Trophoblast cell (in vitro differentiated cells and primary cell): Measurements from ENCODE around the gene LSM6.

Experiments used
- DNase-seq, 2 donors: peaks; one replicate each; pipeline ENCODE4 v3.0.0-alpha.2; 2016
- H2AFZ ChIP-seq: 2 replicates; pipeline ENCODE4 v1.6.1; 2013; ENCODE audit warnings: low read length, moderate library complexity, mild to moderate bottlenecking; ENCODE audit not compliant: insufficient read depth, poor library complexity
- H2AK5ac ChIP-seq: 2 replicates; pipeline ENCODE4 v1.6.1; 2013; ENCODE audit warnings: mild to moderate bottlenecking, low read length
- H2BK120ac ChIP-seq: 2 replicates; pipeline ENCODE4 v1.6.1; 2013; ENCODE audit warnings: low read length, mild to moderate bottlenecking, moderate library complexity; ENCODE audit not compliant: insufficient read depth, poor library complexity
- H2BK12ac ChIP-seq: 2 replicates; pipeline ENCODE4 v1.6.1; 2013; ENCODE audit warnings: mild to moderate bottlenecking, low read length, moderate library complexity
- H2BK5ac ChIP-seq: 2 replicates; pipeline ENCODE4 v1.6.1; 2013; ENCODE audit warnings: low read length, low read depth, moderate library complexity, mild to moderate bottlenecking; ENCODE audit not compliant: poor library complexity
- H3K14ac ChIP-seq: 2 replicates; pipeline ENCODE4 v1.6.1; 2013; ENCODE audit warnings: mild to moderate bottlenecking, low read length
- H3K18ac ChIP-seq: 2 replicates; pipeline ENCODE4 v1.6.1; 2013; ENCODE audit warnings: mild to moderate bottlenecking, low read length
- H3K23ac ChIP-seq: 2 replicates; pipeline ENCODE4 v1.6.1; 2013; ENCODE audit warnings: low read length
- H3K27ac ChIP-seq: 2 replicates; pipeline ENCODE4 v1.5.1; 2013; ENCODE audit warnings: low read depth, mild to moderate bottlenecking, inconsistent platforms, low read length, moderate library complexity
- H3K27me3 ChIP-seq: 2 replicates; pipeline ENCODE4 v1.6.1; 2013; ENCODE audit warnings: inconsistent platforms, mild to moderate bottlenecking, low read length, moderate library complexity; ENCODE audit not compliant: insufficient read depth
- H3K36me3 ChIP-seq, 2 experiments: 1 replicate in 1 of 2; 2 replicates in 1 of 2; pipeline ENCODE4 v1.6.1; 2013; ENCODE audit warnings: low read length in 2 of 2, mild to moderate bottlenecking in 2 of 2, moderate library complexity in 1 of 2; ENCODE audit not compliant: insufficient read depth in 2 of 2, control insufficient read depth in 1 of 2
- H3K4ac ChIP-seq: 2 replicates; pipeline ENCODE4 v1.6.1; 2013; ENCODE audit warnings: low read depth, mild to moderate bottlenecking, low read length, moderate library complexity
- H3K4me1 ChIP-seq, 2 experiments: 1 replicate in 1 of 2; 2 replicates in 1 of 2; pipeline ENCODE4 v1.6.1; 2013; ENCODE audit warnings: low read length in 2 of 2, mild to moderate bottlenecking in 2 of 2, moderate library complexity in 1 of 2; ENCODE audit not compliant: insufficient read depth in 2 of 2, control insufficient read depth in 1 of 2
- H3K4me2 ChIP-seq: 2 replicates; pipeline ENCODE4 v1.6.1; 2013; ENCODE audit warnings: inconsistent platforms, mild to moderate bottlenecking, low read length, moderate library complexity
- H3K4me3 ChIP-seq: 2 replicates; pipeline ENCODE4 v1.5.1; 2013; ENCODE audit warnings: mild to moderate bottlenecking, low read depth, low read length, inconsistent platforms
- H3K79me1 ChIP-seq: one replicate; pipeline ENCODE4 v1.6.1; 2013; ENCODE audit warnings: low read length
- H3K79me2 ChIP-seq: 2 replicates; pipeline ENCODE4 v1.6.1; 2013; ENCODE audit warnings: low read length, mild to moderate bottlenecking; ENCODE audit not compliant: control insufficient read depth, insufficient read depth, poor library complexity
- H3K9ac ChIP-seq: 2 replicates; pipeline ENCODE4 v1.6.1; 2013; ENCODE audit warnings: mild to moderate bottlenecking, low read length
- H3K9me3 ChIP-seq: 2 replicates; pipeline ENCODE4 v1.6.1; 2013; ENCODE audit warnings: low read depth, mild to moderate bottlenecking, control low read depth, inconsistent platforms, low read length; ENCODE audit not compliant: insufficient read depth
- H4K12ac ChIP-seq: 2 replicates; pipeline ENCODE4 v1.6.1; 2013; ENCODE audit warnings: low read depth, mild to moderate bottlenecking, low read length, moderate library complexity
- H4K8ac ChIP-seq: 2 replicates; pipeline ENCODE4 v1.6.1; 2013; ENCODE audit warnings: low read depth, mild to moderate bottlenecking, low read length, moderate library complexity
- H4K91ac ChIP-seq: one replicate; pipeline ENCODE4 v1.6.1; 2013; ENCODE audit warnings: low read depth, mild to moderate bottlenecking, low read length, moderate library complexity
- WGBS: extraction: QIAGEN DNeasy Blood & Tissue Kit; methylation state at CpG from one replicate; pipeline ENCODE4 v1.1.7; 2013; ENCODE audit warnings: missing lambda C conversion rate; ENCODE audit not compliant: insufficient read length, insufficient coverage; ENCODE audit errors: extremely low coverage; 5-methylcytosine and 5-hydroxymethylcytosine counted together

The LSM6 gene

DNA sequence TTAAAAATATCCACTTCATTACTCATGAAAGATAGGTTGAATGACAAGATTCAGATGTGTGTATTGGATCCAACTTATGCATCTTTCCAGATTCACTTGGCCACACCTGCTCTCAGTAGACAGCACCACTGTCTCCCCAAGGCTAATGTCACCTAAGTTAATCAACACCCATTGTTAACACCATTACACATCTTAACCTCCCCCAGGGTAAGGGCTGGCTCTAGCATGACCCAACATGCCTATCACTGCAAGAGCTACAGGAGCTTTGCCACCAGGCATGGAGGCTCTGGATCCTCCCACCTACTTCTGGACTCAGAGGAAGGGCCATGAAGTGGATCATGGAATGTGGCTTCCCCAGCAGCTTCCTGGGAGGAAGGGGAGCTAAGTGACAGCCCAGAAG, 32.8 kb upstream of the LSM6 start:
- H3K4me1 ChIP-seq, result no peaks in the 10 kb centered on the region
- no peak overlapping the region for H3K4me2 ChIP-seq
- no peak overlapping the region for H3K18ac ChIP-seq
- no peaks in the 10 kb centered on the region for H3K9me3 ChIP-seq
- H2BK12ac ChIP-seq, result no peak overlapping the region
- no peak overlapping the region for H3K27ac ChIP-seq
- DNase-seq, result no peak
- H3K79me1 ChIP-seq, result no peaks in the 10 kb centered on the region
- H2BK120ac ChIP-seq, result no peak overlapping the region
- no peak overlapping the region for H3K23ac ChIP-seq
- no peak overlapping the region for H4K91ac ChIP-seq
- no peaks in the 10 kb centered on the region for H3K27me3 ChIP-seq
- no peak overlapping the region for H4K8ac ChIP-seq
- no peak overlapping the region for H3K4ac ChIP-seq
- no peak overlapping the region for H4K12ac ChIP-seq
- H2AFZ ChIP-seq, result no peak overlapping the region
- H3K79me2 ChIP-seq, result no peaks in the 10 kb centered on the region
- no peak overlapping the region for H2AK5ac ChIP-seq
- no peak overlapping the region for H3K14ac ChIP-seq
- no peak overlapping the region for H3K9ac ChIP-seq
- no peaks in the 10 kb centered on the region for H3K36me3 ChIP-seq
- H2BK5ac ChIP-seq, result no peak overlapping the region
- no peak overlapping the region for H3K4me3 ChIP-seq

DNA sequence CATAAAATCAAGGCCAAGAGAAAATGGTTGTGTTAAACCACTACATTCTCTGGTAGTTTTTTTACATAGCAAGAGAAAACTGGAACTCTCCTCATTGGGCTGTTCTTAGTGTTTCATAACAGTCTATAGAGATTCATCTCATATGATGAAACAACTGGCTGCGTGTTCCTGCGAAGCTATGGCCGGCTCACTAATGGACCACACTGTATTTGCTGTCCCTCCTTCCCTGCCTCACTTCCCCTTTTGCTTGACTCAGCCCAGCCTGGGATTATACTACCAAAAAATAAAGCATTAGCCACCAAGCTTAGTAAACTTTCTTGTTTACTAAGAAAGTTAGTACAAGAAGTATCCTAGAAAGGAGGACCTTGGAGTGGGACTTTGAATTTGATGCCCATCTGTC, 31.6 kb upstream of the LSM6 start:
- Histone ChIP-seq H3K4me1 (no peaks in the 10 kb centered on the region), H2AFZ (no peak overlapping the region), H4K12ac (no peak overlapping the region), H2AK5ac (no peak overlapping the region), H3K9me3 (no peaks in the 10 kb centered on the region), H3K79me1 (no peaks in the 10 kb centered on the region), H3K4ac (no peak overlapping the region), H3K23ac (no peak overlapping the region), H3K4me3 (no peak overlapping the region), H3K18ac (no peak overlapping the region), H3K14ac (no peak overlapping the region), H3K27me3 (no peaks in the 10 kb centered on the region), H2BK12ac (no peak overlapping the region), H3K36me3 (no peaks in the 10 kb centered on the region), H3K9ac (no peak overlapping the region), H4K8ac (no peak overlapping the region), H3K79me2 (no peaks in the 10 kb centered on the region), H2BK5ac (no peak overlapping the region), H3K27ac (no peak overlapping the region), H4K91ac (no peak overlapping the region), H3K4me2 (no peak overlapping the region), H2BK120ac (no peak overlapping the region)
- DNase-seq, result no peak
- no CpG with 5 or more reads among the region's 3 CpGs for WGBS

DNA sequence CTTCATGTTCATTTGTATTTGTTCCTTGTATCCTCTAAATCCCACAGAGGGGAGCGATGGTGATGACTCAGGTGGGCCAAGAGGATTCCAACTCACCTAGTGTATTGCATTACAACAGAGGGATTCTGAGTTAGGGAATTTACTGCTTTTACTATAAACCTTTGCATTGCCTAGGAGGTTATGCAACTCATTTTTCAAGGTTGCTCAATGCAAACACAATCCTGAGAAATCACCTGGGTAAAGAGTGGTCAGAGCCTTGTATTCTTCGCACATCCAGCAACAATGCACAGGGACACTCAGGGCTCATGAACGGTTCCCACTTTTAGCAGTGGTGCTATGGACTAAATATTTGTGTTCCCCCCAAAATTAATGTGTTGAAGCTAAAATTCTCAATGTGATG, 28.6 kb upstream of the LSM6 start:
- Histone ChIP-seq H2BK12ac (no peak overlapping the region), H3K79me2 (no peaks in the 10 kb centered on the region), H3K4ac (no peak overlapping the region), H3K9me3 (no peaks in the 10 kb centered on the region), H2AFZ (no peak overlapping the region), H3K18ac (no peak overlapping the region), H3K36me3 (no peaks in the 10 kb centered on the region), H3K4me2 (no peak overlapping the region), H3K4me1 (no peaks in the 10 kb centered on the region), H4K12ac (no peak overlapping the region), H3K23ac (no peak overlapping the region), H3K27ac (no peak overlapping the region), H3K27me3 (no peaks in the 10 kb centered on the region), H3K14ac (no peak overlapping the region), H4K91ac (no peak overlapping the region), H2BK5ac (no peak overlapping the region), H4K8ac (no peak overlapping the region), H2AK5ac (no peak overlapping the region), H2BK120ac (no peak overlapping the region), H3K4me3 (no peak overlapping the region), H3K79me1 (no peaks in the 10 kb centered on the region), H3K9ac (no peak overlapping the region)
- WGBS, result no CpG with 5 or more reads among the region's 3 CpGs
- peak; percentile 42 to 84 for DNase-seq

DNA sequence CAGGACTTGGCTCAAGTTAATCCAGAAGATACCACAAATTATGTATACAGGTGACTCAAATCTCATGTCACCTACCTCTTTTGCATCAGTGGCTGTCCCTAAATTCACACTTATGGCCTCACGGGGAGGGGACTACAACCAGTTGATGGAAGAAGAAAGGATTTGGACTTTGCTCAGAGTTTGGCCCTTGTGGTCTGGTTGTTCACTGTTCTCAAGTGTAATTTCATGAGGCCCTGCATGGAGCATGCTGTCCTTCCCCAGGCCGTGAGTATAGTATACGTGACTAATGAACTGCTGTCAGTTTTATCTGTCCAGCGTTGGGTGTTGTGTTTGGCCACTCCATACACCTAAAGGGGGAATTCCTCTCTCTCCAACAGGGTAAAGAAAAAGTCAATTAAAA, 27.5 kb upstream of the LSM6 start:
- H3K9me3 ChIP-seq, result no peaks in the 10 kb centered on the region
- no peak overlapping the region for H3K23ac ChIP-seq
- H3K4me2 ChIP-seq, result no peak overlapping the region
- no peaks in the 10 kb centered on the region for H3K4me1 ChIP-seq
- H3K27ac ChIP-seq, result no peak overlapping the region
- no peaks in the 10 kb centered on the region for H3K79me2 ChIP-seq
- no peak overlapping the region for H4K8ac ChIP-seq
- no peaks in the 10 kb centered on the region for H3K36me3 ChIP-seq
- no peaks in the 10 kb centered on the region for H3K27me3 ChIP-seq
- no peak overlapping the region for H4K12ac ChIP-seq
- H3K79me1 ChIP-seq, result no peaks in the 10 kb centered on the region
- H3K4me3 ChIP-seq, result no peak overlapping the region
- no peak overlapping the region for H2BK12ac ChIP-seq
- no peak overlapping the region for H3K4ac ChIP-seq
- H3K14ac ChIP-seq, result no peak overlapping the region
- no peak overlapping the region for H2AFZ ChIP-seq
- no peak overlapping the region for H2AK5ac ChIP-seq
- H2BK5ac ChIP-seq, result no peak overlapping the region
- WGBS, result no CpG with 5 or more reads among the region's 4 CpGs
- H4K91ac ChIP-seq, result no peak overlapping the region
- H3K9ac ChIP-seq, result no peak overlapping the region
- no peak for DNase-seq
- H3K18ac ChIP-seq, result no peak overlapping the region
- no peak overlapping the region for H2BK120ac ChIP-seq

DNA sequence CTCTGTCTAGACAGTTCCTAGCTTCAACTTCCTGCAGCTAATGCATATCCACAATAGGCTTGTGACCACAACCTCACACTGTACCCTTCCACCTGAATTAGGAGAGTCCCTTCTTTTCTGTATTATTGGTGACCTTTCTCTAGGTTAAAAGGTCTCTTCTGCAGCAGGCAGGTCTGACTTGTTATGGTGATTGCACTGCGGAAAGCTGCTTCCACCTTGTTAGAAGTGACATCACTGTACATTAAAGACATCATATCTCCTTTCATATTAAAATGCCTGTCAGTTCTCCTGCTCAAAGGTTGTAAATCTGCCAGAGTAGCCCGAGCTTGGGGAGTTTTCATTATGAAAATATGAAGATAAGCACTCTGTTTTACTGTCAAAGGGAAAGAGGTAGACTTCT, 21.5 kb upstream of the LSM6 start:
- Histone ChIP-seq H3K27ac (no peak overlapping the region), H2AK5ac (no peak overlapping the region)
- no CpG with 5 or more reads among the region's 2 CpGs for WGBS

More for the DNA sequence above, 21.5 kb upstream of the LSM6 start:
- no peaks in the 10 kb centered on the region for H3K79me2 ChIP-seq
- no peak overlapping the region for H3K23ac ChIP-seq
- H3K9ac ChIP-seq, result no peak overlapping the region
- no peaks in the 10 kb centered on the region for H3K9me3 ChIP-seq
- H4K8ac ChIP-seq, result no peak overlapping the region
- H3K36me3 ChIP-seq, result no peaks in the 10 kb centered on the region
- H2BK5ac ChIP-seq, result no peak overlapping the region
- H3K4me3 ChIP-seq, result no peak overlapping the region
- H4K91ac ChIP-seq, result no peak overlapping the region
- H2AFZ ChIP-seq, result no peak overlapping the region
- no peaks in the 10 kb centered on the region for H3K79me1 ChIP-seq
- H3K14ac ChIP-seq, result no peak overlapping the region
- H2BK12ac ChIP-seq, result no peak overlapping the region
- H2BK120ac ChIP-seq, result no peak overlapping the region
- DNase-seq, result no peak
- H3K27me3 ChIP-seq, result no peaks in the 10 kb centered on the region
- no peak overlapping the region for H3K18ac ChIP-seq
- H3K4me1 ChIP-seq, result peaks cover 0 to 3% of the 10 kb centered on the region in 2 experiments
- H4K12ac ChIP-seq, result no peak overlapping the region
- H3K4me2 ChIP-seq, result no peak overlapping the region
- no peak overlapping the region for H3K4ac ChIP-seq
